ENCODE data around the gene TTLL5. TPM values are rescaled to one million over a fixed set of nuclear protein-coding genes. Genes with fewer than 3 reads are reported as not detected.

TTLL5 gene
- total RNA-seq, 1 donor from 2014 or later = 15.5 TPM

- peak; percentile 88 for DNase-seq (ENCODE audit: low read depth)
- FAIRE-seq = no peak
These were observed 265.5 kb downstream of the TTLL5 start for GRCh38 chr14:75926431-75927115.

GRCh38 chr14:75927564-75928087, 266.6 kb downstream of the TTLL5 start:
- no peak for FAIRE-seq

More at GRCh38 chr14:75926431-75927115, 265.5 kb downstream of the TTLL5 start:
- H3K4me3 ChIP-seq (ENCODE audit: low read depth, low read length) = no peak overlapping the region
- peak; percentile 6 for TF ChIP-seq CTCF (IDR thresholded peaks at IDR 0.05; ENCODE audit: insufficient read depth, low read length, severe bottlenecking)
- no peaks in the 10 kb centered on the region for H3K27me3 ChIP-seq (ENCODE audit: control insufficient read depth, insufficient read depth, low read length)
- H3K36me3 ChIP-seq (ENCODE audit: control insufficient read depth, insufficient read depth, low read length) = no peaks in the 10 kb centered on the region

GRCh38 chr14:75928690-75929181, 267.7 kb downstream of the TTLL5 start:
- no peaks in the 10 kb centered on the region for H3K27me3 ChIP-seq (ENCODE audit: control insufficient read depth, insufficient read depth, low read length)
- no peak for TF ChIP-seq CTCF (IDR thresholded peaks at IDR 0.05; ENCODE audit: insufficient read depth, low read length, severe bottlenecking)

More at GRCh38 chr14:75927564-75928087, 266.6 kb downstream of the TTLL5 start:
- no peak for DNase-seq (ENCODE audit: low read depth)
- Histone ChIP-seq H3K4me3 (ENCODE audit: low read depth, low read length) (no peak overlapping the region), H3K36me3 (ENCODE audit: control insufficient read depth, insufficient read depth, low read length) (no peaks in the 10 kb centered on the region), H3K27me3 (ENCODE audit: control insufficient read depth, insufficient read depth, low read length) (no peaks in the 10 kb centered on the region)
- no peak for TF ChIP-seq CTCF (IDR thresholded peaks at IDR 0.05; ENCODE audit: insufficient read depth, low read length, severe bottlenecking)

DNA sequence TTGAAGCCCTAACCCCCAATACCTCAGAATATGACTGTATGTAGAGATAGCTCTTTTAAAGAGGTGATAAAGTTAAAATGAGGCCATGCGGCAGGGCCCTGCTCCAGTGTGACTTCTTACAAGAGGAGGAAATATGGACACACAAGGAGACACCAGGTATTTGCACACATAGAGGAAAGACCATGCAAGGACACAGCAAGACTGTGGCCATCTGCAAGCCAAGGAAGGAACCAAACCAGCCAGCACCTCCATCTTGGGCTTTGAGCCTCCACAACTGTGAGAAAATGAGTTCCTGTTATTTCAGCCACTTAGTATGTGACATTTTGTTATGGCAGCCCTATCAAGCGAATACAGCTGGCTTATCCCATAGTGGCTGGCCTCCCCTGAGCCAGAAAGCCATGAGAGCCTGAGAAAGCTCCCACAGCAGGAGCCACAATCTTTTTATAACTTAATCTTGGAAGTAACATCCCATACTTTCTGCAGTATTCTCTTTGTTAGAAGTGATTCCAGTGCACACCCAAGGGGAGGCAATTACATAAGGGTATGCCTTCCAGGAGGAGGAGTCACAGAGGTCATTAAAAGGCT, 272.8 kb downstream of the TTLL5 start:
- no peak for DNase-seq (ENCODE audit: low read depth)
- peak; percentile 28 for FAIRE-seq
- no peaks in the 10 kb centered on the region for H3K36me3 ChIP-seq (ENCODE audit: control insufficient read depth, insufficient read depth, low read length)
- TF ChIP-seq CTCF (IDR thresholded peaks at IDR 0.05; ENCODE audit: insufficient read depth, low read length, severe bottlenecking) = no peak
- no peak overlapping the region for H3K4me3 ChIP-seq (ENCODE audit: low read depth, low read length)
- no peaks in the 10 kb centered on the region for H3K27me3 ChIP-seq (ENCODE audit: control insufficient read depth, insufficient read depth, low read length)

More at GRCh38 chr14:75928690-75929181, 267.7 kb downstream of the TTLL5 start:
- H3K4me3 ChIP-seq (ENCODE audit: low read depth, low read length) = no peak overlapping the region
- FAIRE-seq = no peak
- no peaks in the 10 kb centered on the region for H3K36me3 ChIP-seq (ENCODE audit: control insufficient read depth, insufficient read depth, low read length)
- DNase-seq (ENCODE audit: low read depth) = no peak

DNA sequence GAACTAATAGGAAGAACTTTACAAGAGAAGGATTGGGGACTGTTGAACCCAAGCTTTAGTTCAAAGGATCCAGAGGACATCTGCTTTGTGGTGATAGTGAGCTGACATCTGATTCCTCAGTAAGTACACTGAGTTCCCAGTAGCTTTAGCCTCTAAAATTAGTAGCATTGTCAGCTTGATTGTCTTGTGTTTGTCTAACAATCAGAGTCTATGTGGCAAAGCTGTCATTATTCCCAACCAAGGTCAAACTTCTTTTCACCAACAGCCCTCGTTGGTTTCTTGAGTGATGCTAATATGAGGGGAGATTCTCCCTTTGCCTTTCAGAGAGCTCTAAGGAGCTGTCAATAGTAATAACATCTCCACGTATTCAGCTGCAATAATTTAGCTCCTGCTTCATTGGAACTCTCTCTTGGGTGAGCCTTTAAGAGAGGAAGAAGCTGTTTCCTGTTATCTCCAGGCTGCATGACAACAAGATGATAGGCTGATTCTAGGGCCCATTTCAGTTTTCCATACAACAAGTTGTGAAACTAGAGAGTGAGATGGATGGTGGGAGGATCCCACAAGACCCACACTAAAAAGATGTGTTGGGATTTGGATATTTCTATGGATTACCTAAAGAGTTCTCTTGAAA, 274.1 kb downstream of the TTLL5 start:
- DNase-seq (ENCODE audit: low read depth) (no peak), FAIRE-seq (no peak)
- H3K27me3 ChIP-seq (ENCODE audit: control insufficient read depth, insufficient read depth, low read length) = no peaks in the 10 kb centered on the region
- no peaks in the 10 kb centered on the region for H3K36me3 ChIP-seq (ENCODE audit: control insufficient read depth, insufficient read depth, low read length)
- no peak for TF ChIP-seq CTCF (IDR thresholded peaks at IDR 0.05; ENCODE audit: insufficient read depth, low read length, severe bottlenecking)
- H3K4me3 ChIP-seq (ENCODE audit: low read depth, low read length) = no peak overlapping the region
